K562 (cell line): ENCODE data around the gene FGF21. TPM values are rescaled to one million over a fixed set of nuclear protein-coding genes. Genes with fewer than 3 reads are reported as not detected.

Source experiments
- EGR1 ChIP-seq: fragments of 450-650 bp; conservative IDR thresholded peaks from 2 replicates; pipeline ENCODE4 v1.6.1; 2017; ENCODE audit warnings: mild to moderate bottlenecking
- ESRRB ChIP-seq: fragments of 250-450 bp; sonication (Bioruptor Pico); IDR thresholded peaks from 2 replicates; pipeline ENCODE4 v1.5.0; 2020; ENCODE audit warnings: mild to moderate bottlenecking, moderate library complexity, borderline replicate concordance
- GATAD2A ChIP-seq: fragments of 450-650 bp; IDR thresholded peaks from 2 replicates; pipeline ENCODE4 v1.6.1; 2017
- JUND ChIP-seq, 2 experiments: IDR thresholded peaks; 2 replicates in 1 of 2; 3 replicates in 1 of 2; pipeline ENCODE4 v1.6.1; 2011; ENCODE audit warnings: borderline replicate concordance in 2 of 2, low read depth in 2 of 2, low read length in 2 of 2, improper control_type of control experiment in 1 of 2, missing biosample characterization in 1 of 2, missing genetic modification characterization in 1 of 2, missing genetic modification reagents in 1 of 2
- KDM2B ChIP-seq: fragments of 250-450 bp; sonication (Bioruptor Pico); IDR thresholded peaks from 2 replicates; pipeline ENCODE4 v1.8.0; 2021; ENCODE audit warnings: mild to moderate bottlenecking, moderate library complexity
- NR2C1 ChIP-seq, 2 experiments: fragments of 450-650 bp; IDR thresholded peaks; 2 replicates each; pipeline ENCODE4 v1.6.1; 2017; ENCODE audit warnings: mild to moderate bottlenecking in 2 of 2, antibody characterized with exemption in 1 of 2, inconsistent platforms in 1 of 2, missing compliant biosample characterization in 1 of 2, missing genetic modification characterization in 1 of 2
- POLR2B ChIP-seq: fragments of 450-650 bp; IDR thresholded peaks from 2 replicates; pipeline ENCODE4 v1.6.1; 2018; ENCODE audit warnings: low read depth; ENCODE audit not compliant: partially characterized antibody
- RBM14 ChIP-seq: fragments of 200-400 bp; formaldehyde crosslinking; IDR thresholded peaks from 2 replicates; pipeline ENCODE4 v1.6.1; 2018; ENCODE audit warnings: low read depth, mild to moderate bottlenecking, low read length, moderate library complexity, borderline replicate concordance; ENCODE audit not compliant: insufficient read depth
- REST ChIP-seq, 2 experiments: fragments of 450-650 bp; formaldehyde crosslinking in 1 of 2; IDR thresholded peaks; 2 replicates each; pipeline versions ENCODE4 v1.4.0 to v1.6.1; 2014 to 2020; ENCODE audit warnings: mild to moderate bottlenecking in 2 of 2, borderline replicate concordance in 1 of 2, low read depth in 1 of 2
- SAFB2 ChIP-seq: fragments of 200-400 bp; formaldehyde crosslinking; IDR thresholded peaks from 2 replicates; pipeline ENCODE4 v1.6.1; 2018; ENCODE audit warnings: borderline replicate concordance, low read length, low read depth, moderate library complexity; ENCODE audit not compliant: severe bottlenecking
- TAL1 ChIP-seq: fragments of 450-650 bp; IDR thresholded peaks from 2 replicates; pipeline ENCODE4 v1.6.1; 2016; ENCODE audit warnings: mild to moderate bottlenecking
- ZBTB7A ChIP-seq: IDR thresholded peaks from 2 replicates; pipeline ENCODE4 v1.6.1; 2011; ENCODE audit warnings: low read depth, mild to moderate bottlenecking, low read length, moderate library complexity, borderline replicate concordance; ENCODE audit not compliant: control insufficient read depth
- ZNF197 ChIP-seq: fragments of 200-800 bp; sonication (Bioruptor generic); IDR thresholded peaks from 2 replicates; pipeline ENCODE4 v1.6.1; 2016; ENCODE audit warnings: low read depth, missing genetic modification characterization, missing compliant biosample characterization
- ZNF778 ChIP-seq: fragments of 450-650 bp; formaldehyde crosslinking; IDR thresholded peaks from 2 replicates; pipeline ENCODE4 v1.4.0; 2020; ENCODE audit warnings: mild to moderate bottlenecking, moderate library complexity
- polyA plus RNA-seq, 8 experiments: library from polyadenylated mRNA; depleted of rRNA in 4 of 8; stranded (reverse) in 5 of 8; unstranded in 3 of 8; fragments of >200 nt; fragmentation: Nextera tagmentation in 2 of 8; fragmentation: Illumina TruSeq in 1 of 8; extraction: Ambion mirVana in 2 of 8; extraction: Trizol in 1 of 8; gene quantifications; 2 replicates each; pipeline versions ENCODE4 v1.2.1 to v1.2.3, GENCODE V29; 2011 to 2014; ENCODE audit warnings: inconsistent platforms in 1 of 8, missing spikeins in 1 of 8
- total RNA-seq, 7 experiments: library from RNA; depleted of rRNA in 6 of 7; stranded (reverse); fragments of >200 nt in 6 of 7; fragmentation: Illumina TruSeq in 2 of 7; extraction: Trizol in 2 of 7; gene quantifications; 2 replicates each; pipeline versions ENCODE4 v1.2.1 to v1.2.3, GENCODE V29; 2011 to 2021; ENCODE audit warnings: low replicate concordance in 1 of 7
- TF ChIP-seq, protein P1 (sequence below): sonication (generic); formaldehyde crosslinking; IDR thresholded peaks from 2 replicates; pipeline ENCODE4 v1.8.0; 2022; ENCODE audit warnings: mild to moderate bottlenecking, missing genetic modification reagents
- TF ChIP-seq, protein P2 (sequence below): sonication (generic); formaldehyde crosslinking; IDR thresholded peaks from 2 replicates; pipeline ENCODE4 v1.8.0; 2022; ENCODE audit warnings: missing genetic modification reagents, mild to moderate bottlenecking, moderate library complexity, borderline replicate concordance

FGF21 gene
- total and polyA plus RNA-seq, 9 of the 15 experiments (the other 6 are each of a cell fraction or from before 2014, with no cell fraction given): 0.04 to 0.77 (median 0.09) TPM; not detected in 6

DNA sequence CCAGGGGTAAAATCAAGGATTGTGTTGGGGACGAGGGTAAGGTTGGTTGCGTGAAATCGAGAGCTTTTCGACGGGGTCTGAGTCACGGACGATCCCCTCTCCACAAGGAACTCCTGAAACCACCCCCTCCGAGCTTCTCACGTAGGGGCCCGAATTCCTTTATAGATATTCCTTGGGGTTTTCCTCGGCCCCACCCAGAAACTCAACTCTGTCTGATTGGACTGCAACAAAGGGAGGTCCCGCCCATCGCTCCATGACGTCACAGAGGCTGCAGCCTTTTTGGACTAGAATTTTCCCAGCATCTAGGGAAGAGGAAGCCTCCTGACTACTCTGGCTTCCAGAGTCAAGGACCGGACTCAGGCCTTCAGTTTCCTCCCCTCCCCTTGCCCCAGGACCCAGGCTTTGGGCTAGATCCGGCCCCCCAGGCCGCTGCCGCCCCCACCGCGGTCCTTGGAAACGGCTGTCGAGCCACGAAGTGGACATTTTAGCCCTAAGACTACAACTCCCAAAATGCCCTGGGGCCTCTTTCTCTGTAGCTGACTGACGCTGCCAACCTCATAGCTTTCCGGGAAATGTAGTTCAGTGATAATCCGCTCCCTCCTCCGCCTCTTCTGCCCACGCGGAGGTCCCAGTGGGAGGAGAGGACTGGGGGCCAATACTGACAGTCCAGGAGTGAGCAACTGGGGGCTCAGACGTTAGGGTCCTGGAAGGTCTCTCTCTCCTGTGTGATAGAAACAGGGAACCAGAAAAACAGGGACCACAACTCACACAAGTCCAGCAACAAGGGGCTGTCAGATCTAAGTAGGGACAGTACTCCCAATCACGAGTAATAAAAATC is 8.4 kb upstream of the FGF21 start, which contains the start of gene IZUMO1 (continued):
- no peak for TF ChIP-seq ESRRB (CRISPR knock-in tag)
- TF ChIP-seq ZNF197: peak; percentile 92
- no peak for TF ChIP-seq KDM2B (CRISPR knock-in tag)
- 0 out of 2 replicates have a peak, but pooled peaks have one; percentile 30 for TF ChIP-seq NR2C1 (IDR thresholded peaks at IDR 0.05)
- peak; percentile 69 for TF ChIP-seq NR2C1 (tag; IDR thresholded peaks at IDR 0.05)
- no peak for TF ChIP-seq GATAD2A
- peak; percentile 63; the same call in 1 of the 2 replicates for TF ChIP-seq ZBTB7A
- TF ChIP-seq ZNF778 (CRISPR knock-in tag): no peak
- no peak for TF ChIP-seq SAFB2
- TF ChIP-seq, protein P1, sequence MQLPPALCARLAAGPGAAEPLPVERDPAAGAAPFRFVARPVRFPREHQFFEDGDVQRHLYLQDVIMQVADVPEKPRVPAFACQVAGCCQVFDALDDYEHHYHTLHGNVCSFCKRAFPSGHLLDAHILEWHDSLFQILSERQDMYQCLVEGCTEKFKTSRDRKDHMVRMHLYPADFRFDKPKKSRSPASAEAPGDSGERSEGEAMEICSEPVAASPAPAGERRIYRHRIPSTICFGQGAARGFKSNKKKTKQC (CRISPR knock-in tag): no peak
- no peak for TF ChIP-seq RBM14
- TF ChIP-seq, protein P2, sequence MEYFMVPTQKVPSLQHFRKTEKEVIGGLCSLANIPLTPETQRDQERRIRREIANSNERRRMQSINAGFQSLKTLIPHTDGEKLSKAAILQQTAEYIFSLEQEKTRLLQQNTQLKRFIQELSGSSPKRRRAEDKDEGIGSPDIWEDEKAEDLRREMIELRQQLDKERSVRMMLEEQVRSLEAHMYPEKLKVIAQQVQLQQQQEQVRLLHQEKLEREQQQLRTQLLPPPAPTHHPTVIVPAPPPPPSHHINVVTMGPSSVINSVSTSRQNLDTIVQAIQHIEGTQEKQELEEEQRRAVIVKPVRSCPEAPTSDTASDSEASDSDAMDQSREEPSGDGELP: peak; percentile 44
- no peak for TF ChIP-seq TAL1
- no peak; the same call in 1 of the 2 replicates for TF ChIP-seq JUND (IDR thresholded peaks at IDR 0.05; ENCODE audit: borderline replicate concordance, low read depth, low read length)
- TF ChIP-seq JUND (tag; IDR thresholded peaks at IDR 0.05; ENCODE audit: borderline replicate concordance, low read depth, low read length): peak; percentile 41; the same call in 1 of the 3 replicates
- TF ChIP-seq EGR1: peak; percentile 96
- peak; percentile 38 for TF ChIP-seq POLR2B
- no peak for TF ChIP-seq REST (IDR thresholded peaks at IDR 0.05; ENCODE audit: borderline replicate concordance)
- no peak for TF ChIP-seq REST (CRISPR knock-in tag; IDR thresholded peaks at IDR 0.05; ENCODE audit: low read depth)
